ENCODE data around the gene CTIF. TPM values are rescaled to one million over a fixed set of nuclear protein-coding genes. Genes with fewer than 3 reads are reported as not detected.

Gene CTIF
- total RNA-seq, 1 donor from 2014 or later, result 4.2 TPM

GRCh38 chr18:48783616-48784520 lies 245.0 kb downstream of the CTIF start:
- intact Hi-C loops (cut with micrococcal nuclease), result no loop called here

DNA sequence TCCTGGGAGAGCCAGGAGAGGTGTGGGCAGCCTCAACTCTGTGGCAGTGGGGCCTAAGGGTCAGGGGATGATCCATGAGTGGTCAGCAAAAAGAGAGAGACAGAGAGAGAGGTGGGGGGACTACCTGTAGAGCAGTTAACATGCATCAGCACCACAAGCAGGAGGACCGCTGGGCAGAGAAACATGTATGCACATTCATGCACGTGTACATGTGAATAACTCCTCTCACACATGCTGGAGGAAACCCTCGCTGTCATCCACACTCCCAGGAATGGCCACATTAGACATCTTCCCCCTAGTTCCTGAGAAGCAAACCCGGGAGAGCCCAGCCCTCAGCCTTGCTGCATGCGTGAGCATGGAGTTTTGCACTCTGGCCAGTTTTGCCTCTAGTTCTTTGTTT lies 245.8 kb downstream of the CTIF start:
- intact Hi-C loops (cut with micrococcal nuclease), result no loop called here

GRCh38 chr18:48785091-48785614 lies 246.3 kb downstream of the CTIF start:
- intact Hi-C loops (cut with micrococcal nuclease), result no loop called here

GRCh38 chr18:48785736-48786454 lies 247.1 kb downstream of the CTIF start:
- intact Hi-C loops (cut with micrococcal nuclease), result no loop called here

GRCh38 chr18:48786455-48787202 lies 247.8 kb downstream of the CTIF start:
- intact Hi-C loops (cut with micrococcal nuclease), result no loop called here

- intact Hi-C loops (cut with micrococcal nuclease), result no loop called here
Observed at GRCh38 chr18:48787203-48788151, 248.6 kb downstream of the CTIF start.

DNA sequence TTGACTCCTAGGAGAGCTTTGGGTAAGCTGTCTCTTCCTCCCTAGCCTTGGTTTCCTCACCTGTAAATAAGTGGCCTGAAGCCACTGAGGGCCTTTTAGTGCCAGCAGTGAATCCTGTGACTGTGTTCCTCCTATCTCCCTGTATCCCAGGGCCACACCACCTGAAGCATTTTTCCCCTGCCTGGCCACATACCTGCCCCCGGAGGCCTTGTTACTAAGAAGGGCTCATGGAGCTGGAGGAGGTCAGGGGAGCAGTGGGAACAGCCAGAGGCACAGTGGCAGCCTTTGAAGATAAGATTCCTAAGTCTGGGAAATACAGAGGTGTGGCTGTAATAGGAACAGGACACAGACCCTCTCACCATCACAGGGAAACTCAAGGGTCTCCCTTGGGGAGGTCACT lies 249.5 kb downstream of the CTIF start:
- intact Hi-C loops (cut with micrococcal nuclease), result no loop called here

DNA sequence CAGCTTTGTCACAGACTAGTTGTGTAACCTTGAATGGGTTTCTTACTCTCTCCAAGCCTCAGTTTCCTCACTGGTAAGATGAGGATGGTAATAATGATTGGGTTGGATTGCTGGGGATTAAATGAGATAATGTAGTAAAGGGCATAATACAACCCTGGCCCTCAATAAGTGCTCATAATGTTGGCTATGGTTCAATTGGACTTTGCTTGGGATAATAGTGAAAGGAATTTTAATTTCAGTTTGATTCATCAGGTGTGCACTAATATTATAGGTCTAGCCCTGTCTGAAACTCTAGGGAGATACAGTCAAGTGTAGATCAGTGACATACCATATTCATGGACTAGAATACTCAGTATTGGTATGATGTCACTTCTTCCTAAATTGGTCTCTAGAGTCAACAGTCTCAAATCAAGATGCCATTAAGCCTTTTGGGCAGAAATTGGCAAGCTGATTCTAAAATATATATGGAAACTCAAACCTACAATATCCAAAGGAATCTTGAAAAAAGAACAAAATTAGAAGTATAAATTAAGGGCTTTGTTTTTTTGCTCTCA lies 250.5 kb downstream of the CTIF start:
- intact Hi-C loops (cut with micrococcal nuclease), result no loop called here

- intact Hi-C loops (cut with micrococcal nuclease), result no loop called here
Observed at GRCh38 chr18:48790226-48790863, 251.5 kb downstream of the CTIF start.

DNA sequence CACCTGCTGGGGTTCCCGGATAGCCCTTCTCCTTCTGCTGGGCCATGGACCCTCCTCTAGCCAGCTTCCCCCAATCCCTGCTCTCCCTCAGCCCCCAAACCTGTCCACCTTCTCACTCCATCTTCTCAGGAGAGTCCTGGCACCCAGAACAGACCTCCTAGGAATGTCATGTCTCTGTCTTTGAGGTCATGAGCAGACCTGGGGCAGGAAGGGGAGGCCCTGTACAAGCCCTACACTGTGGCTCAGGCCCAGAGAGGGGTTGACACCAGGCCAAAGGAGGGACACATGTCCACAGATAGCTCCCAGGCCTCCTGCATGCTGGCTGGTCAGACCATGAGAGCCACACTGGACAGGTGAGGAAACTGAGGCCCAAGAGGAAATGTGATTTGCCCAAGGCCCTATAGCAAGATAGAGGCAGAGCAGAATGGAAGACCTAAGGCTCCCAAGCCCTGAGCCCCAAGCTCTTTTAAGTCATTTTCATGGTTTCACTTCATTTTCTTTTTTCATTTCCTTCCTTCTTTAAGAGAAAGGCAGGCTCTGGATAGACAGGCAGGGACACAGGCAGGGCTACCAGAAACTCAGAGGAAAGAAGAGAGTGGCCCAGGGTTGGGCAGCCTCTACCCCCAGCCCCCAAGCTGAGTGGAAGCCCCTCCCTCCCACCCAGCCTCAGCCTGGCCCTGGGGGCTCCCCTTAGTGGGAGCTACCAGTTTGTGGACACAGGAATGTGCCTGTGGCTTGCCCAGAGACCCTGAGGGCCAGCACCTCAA lies 252.2 kb downstream of the CTIF start:
- intact Hi-C loops (cut with micrococcal nuclease), result no loop called here

DNA sequence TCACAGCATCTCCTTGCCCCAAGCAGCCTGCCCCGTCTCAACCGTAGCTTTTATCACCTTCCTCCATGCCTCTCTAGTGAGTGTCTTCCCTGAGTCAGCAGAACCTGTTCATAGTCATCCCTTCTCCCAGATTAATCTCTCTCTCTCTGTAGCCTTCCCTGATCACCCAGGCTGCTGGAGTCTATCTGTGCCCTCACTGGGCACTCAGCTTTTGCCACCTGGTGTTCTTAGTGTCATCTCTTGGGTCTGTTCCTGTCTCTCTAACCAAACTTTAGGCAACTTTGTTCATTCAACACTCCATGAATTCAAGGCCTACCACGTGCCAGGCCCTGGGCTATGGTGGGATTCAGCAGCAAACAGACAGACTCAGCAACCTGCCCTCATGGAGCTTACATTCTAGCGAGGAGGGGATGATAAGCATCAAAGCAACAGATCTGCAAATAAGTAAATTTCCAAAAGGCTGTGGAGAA lies 252.8 kb downstream of the CTIF start:
- intact Hi-C loops (cut with micrococcal nuclease), result no loop called here

GRCh38 chr18:48792141-48792540 lies 253.3 kb downstream of the CTIF start:
- intact Hi-C loops (cut with micrococcal nuclease), result no loop called here

GRCh38 chr18:48792611-48793380 lies 254.0 kb downstream of the CTIF start:
- intact Hi-C loops (cut with micrococcal nuclease), result no loop called here

DNA sequence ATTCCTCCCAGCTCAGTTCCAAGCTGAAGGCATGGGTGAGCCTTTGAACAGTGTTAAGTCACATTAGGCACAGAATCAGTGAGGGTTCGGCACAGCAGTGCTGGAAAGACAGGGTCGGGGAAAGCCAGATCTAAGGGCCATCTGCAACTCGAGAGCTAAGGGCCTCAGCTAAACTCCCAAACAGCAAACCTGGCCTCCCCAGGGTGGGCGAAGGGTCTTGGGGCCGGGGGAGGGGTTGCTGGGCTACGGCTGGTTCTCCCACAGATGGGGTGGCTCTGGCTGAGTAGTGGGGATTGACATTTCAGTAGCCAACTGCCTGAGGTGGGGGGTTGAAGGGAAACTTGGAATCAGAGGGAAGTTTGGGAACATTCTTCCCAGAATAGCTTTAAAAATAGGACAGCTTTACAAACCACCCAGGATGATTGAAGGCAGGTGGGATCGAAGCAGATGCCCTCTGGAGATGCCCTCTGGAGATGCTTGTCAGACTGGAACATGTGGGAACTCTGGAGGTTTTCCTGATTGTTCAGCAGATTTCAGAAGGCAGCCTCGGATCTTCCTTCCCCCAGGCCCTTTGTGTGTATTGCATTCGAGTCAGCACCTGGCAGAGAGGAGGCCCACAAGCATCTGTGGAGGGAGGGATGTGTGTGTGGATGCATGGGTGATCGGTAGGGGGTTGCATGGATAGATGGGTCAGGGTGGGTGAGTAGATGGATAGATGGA lies 255.6 kb downstream of the CTIF start:
- intact Hi-C loops (cut with micrococcal nuclease), result no loop called here

- intact Hi-C loops (cut with micrococcal nuclease), result no loop called here
Observed at GRCh38 chr18:48795696-48796095, 256.9 kb downstream of the CTIF start.

- intact Hi-C loops (cut with micrococcal nuclease), result no loop called here
Observed at GRCh38 chr18:48796491-48797205, 257.8 kb downstream of the CTIF start.

GRCh38 chr18:48797841-48798255 lies 259.0 kb downstream of the CTIF start:
- intact Hi-C loops (cut with micrococcal nuclease), result no loop called here
